GM11168 (cell line): ENCODE results near the gene ISM2.

Experiments
- in situ Hi-C: fragments of 300-500 bp; cut with MboI; formaldehyde crosslinking; loops from one replicate; pipeline ENCODE4 v1.12.0; 2022; ENCODE audit warnings: low sequenced_read_pairs; ENCODE audit not compliant: unreplicated experiment

Gene ISM2

DNA sequence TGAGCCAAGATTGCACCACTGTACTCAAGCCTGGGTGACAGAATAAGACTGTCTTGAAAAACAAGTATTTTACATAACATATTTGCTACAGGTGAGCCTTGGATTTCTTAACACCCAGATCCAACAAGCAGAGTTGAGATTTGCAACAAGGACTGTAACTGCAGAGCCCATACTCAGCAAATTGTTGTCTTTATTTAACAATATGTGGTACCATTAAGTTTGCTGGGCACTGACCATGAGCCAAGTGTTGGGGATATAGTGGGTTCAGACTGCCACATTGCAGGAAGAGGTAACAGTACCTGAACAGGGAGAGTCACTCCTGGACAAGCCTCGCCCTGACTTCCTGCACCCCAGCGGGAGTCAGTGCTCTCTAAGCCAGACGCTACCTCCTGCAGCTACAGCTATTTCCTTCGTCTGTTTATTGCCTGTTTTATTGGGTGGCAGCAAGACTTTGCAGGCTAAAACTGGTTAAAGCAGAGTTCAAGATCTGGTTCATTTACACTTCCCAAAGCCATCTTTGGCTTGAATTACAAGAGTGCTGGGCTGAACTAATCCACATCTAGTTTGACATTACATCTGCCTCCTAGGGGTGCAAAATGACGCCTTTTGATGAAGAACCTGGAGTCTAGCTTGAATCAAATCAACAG, 28.3 kb downstream of the ISM2 start:
- in situ Hi-C loops = no loop called here

DNA sequence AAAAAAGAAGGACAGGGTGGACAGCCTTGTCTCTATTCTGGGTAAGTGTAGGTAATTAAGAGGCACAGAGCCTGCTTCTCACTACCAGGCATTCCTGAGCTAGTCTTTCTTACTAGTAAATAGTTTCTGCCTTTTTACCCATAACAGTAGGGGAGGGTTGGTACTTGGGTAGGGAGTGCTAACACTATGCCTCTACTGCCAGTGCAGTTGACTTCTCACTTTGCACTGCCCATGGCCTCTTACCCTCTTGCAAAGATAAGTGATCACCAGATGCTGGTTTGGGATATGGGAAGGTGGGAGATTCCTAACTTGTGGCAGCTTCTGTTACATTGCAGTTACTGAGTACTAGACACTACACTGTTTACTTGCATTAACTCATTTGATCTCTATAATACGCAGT, 29.1 kb downstream of the ISM2 start:
- in situ Hi-C loops = no loop called here

DNA sequence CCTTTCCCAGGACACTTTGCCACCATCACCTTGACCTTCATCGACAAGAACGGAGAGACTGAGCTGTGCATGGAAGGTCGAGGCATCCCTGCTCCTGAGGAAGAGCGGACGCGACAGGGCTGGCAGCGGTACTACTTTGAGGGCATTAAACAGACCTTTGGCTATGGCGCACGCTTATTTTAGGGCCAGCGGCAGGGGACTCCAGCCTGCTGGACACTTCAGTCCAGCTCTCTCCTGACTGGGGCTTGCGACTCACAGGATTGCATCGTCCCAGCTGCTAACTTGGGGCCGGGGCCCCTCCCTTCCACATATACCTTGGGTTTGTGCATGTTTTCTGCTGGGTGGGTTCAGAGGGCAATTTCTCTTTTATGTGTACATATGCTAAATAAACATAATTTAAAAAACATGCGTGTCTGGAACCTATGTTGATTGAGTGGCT, 29.5 kb downstream of the ISM2 start:
- in situ Hi-C loops = no loop called here

DNA sequence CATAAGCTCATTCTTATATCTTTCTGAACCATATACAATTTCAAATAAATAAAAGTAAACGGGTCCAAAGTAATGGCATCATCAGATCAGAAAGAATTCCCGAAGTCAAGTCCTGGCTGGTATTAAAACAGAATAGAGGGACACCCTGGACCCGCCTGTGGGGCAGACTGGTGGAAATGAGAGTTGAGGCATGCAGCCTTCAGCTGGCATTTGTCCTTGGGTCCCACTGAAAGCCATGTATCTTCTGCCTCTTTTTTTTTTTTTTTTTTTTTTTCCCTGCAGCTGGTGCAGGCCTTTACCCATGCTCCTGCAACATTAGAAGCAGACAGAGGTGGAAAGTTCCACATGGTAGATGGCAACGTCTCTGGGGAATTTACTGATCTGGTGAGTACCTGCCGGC, 30.8 kb downstream of the ISM2 start:
- in situ Hi-C loops = no loop called here

DNA sequence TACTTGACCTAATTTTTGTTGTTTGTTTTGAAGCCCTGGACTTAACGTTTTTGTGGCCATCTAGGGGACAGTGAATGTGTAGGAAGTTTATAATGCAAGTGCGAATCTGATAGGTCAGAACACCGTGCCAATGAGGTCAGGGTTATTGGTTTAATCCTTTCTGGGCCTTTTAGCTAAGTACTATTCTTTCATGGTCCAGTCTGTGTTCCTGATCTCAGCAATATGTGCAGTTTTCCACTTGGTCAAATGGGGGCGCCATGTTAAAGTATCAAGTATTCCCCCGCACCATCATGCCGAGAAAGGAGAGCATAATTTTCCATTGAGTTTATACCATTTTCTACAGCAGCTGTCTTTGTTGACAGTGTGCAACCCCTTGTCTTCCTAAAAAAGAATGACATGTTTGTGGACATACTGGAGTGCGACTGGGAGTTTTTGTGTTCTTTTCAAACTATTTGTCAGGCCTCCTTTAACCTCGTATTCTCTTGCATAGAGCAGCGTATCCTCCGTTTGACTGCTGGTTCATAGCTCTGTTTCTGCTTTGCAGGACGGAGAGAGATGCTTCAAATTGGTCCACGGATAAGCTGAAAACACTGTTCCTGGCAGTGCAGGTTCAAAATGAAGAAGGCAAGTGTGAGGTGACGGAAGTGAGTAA, 39.4 kb downstream of the ISM2 start:
- in situ Hi-C loops = no loop called here

DNA sequence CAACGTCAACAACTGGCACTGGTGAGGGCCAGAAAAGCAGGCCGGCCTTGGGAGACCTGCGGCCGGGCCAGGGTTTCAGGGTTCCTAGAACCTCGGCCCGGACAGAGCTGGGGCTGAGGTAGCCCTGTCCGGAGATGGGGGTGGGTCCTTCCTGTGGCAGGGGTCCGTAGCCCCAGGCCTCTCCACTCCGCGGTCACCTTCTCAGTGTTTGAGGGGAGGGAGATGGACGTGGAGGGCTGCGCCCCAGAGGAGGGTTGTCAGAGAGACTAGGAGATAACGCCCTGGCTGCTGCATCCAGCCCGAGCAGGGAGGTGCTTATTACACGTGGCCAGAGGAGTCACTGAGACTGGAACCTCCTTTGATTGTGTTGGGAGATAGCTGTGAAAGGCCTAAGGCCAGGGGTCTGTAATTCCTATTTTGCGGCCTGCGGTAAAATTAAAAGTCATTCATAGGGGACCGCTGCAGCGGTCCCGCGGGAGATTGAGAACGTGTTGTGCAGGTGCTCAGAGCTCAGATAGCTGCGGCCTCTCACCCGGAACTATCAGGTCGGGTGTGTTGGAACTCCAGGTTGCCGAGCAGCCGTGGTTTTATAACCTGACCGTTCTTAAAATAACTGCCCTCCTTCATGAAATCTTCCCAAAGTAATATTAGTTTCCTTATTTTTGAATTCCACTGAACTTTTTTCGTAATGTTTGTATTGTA, 40.2 kb downstream of the ISM2 start:
- in situ Hi-C loops = no loop called here

DNA sequence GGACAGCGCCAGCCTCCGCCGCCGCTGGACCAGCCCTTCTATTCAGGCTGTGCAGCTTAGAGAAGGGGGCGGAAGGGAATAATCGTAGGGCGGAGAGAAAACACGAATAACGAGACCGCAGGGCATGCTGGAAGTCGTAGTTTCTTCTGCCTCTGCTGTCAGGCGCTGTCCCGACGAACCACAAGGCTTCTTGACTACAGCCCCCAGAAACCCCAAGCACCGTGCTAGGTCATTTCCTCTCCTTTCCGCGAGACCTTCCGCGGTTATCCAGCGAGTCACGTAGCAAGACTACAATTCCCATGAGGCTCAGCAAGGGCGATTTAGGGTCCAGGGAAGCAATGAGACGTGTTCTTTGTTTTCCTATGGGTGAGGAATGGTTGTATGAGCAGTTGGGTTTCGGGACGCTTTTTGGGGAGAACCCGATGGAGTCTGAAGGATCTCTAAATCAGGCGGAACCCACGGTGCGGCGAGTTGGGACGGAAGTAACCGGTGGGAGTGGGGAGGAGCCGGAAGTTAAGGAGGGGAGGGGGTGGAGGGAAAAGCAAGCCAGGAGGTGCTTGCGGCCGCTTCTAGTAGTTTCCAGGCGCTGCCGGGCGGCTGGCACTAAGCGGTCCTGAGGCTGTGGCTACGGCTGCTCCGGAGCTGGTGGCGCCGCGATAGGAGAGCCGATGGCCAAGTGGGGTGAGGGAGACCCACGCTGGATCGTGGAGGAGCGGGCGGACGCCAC, 40.9 kb downstream of the ISM2 start, which contains the start of the genes AHSA1 and VIPAS39:
Gene AHSA1 (plus strand): TSS at position 572 of the 727 bp plus-strand sequence. CDS start 97 bp downstream, at position 669.
Gene VIPAS39 (minus strand): TSS at position 80 of the 727 bp plus-strand sequence. CDS start 3,499 bp downstream, outside the sequence.
- in situ Hi-C loops = no loop called here

DNA sequence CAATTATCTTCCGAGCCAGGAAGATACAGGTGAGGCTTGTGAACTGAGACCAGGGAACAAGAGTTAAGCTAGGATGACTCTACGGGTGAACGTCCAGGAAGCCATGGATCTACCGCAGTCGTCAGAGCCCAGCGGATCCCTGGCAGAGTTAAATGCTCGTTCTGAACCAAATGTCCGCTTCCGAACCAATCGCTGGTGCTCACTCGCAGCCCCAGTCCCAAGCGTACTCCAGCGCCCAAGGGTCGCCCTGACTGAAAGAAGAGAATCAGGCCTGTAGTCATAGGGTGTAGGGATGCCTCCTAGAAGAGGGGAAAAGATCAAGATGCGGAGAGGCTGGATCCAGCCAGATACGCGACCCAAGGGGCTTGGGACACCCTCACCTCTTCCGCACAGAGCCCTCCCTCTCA, 41.5 kb downstream of the ISM2 start:
- in situ Hi-C loops = no loop called here

DNA sequence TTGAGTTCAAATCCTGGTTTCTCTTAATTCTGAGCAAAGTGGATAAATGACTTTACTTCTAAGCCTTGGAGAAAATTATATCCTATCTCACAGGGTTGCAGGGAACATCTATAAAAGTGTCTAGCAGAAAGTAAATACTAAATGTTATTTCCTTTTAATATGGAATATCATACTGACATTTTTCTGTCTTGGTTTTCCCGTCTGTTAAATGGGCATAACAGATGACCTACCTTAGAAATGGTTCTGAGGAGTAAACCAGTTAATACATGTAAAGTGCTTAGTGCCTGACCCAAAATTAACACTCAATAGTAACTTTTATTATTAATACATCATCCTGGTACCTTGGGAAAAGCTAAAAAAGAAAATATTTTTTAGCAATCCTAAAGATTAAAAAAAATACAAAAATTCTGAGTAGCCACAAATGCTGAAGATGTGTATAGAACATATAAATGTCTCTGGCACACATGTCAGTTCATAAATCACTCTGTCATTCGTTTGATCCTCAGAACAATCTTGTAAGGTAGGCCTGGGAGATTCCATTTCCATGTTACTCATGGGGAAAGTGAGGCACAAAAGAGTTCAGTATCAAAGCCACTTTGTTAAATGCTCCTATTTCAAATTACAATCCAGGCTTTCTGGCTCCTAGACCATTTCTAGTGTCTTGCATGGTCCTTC, 42.5 kb downstream of the ISM2 start:
- in situ Hi-C loops = no loop called here

DNA sequence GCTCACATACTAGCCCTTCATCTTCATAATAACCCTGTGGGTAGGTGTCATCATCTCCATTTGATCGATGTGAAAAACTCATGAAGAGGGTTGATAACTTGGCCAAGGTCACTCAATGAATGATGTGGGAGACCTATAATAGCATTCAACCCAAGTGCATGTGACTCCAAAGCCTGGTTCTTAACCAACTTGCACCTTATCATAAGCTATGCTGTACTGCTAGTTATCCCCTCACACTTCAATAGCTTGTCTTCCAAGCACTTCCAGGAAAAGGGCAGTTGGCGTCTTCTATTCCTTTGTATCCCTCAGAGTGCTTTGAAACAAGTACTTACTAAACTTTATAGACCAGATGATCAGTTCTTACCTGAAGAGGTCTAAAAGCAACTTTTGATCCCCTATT, 56.4 kb downstream of the ISM2 start:
- in situ Hi-C loops = no loop called here

DNA sequence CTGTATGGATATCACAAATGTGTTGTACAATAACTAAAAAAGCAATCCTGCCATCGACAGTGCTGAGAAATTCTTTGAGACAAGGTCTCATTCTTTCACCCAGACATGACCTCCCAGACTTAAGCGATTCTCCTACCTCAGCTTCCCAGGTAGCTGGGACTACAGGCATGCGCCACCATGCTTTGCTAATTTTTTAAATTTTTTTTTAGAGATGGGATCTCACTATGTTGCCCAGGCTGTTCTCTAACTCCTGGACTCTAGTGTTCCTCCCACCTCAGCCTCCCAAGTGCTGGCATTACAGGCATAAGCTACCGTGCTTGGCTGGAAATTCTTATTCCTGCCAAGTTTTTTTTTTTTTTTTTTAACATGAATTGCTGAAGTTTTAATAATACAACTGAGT, 58.8 kb downstream of the ISM2 start:
- in situ Hi-C loops = no loop called here

DNA sequence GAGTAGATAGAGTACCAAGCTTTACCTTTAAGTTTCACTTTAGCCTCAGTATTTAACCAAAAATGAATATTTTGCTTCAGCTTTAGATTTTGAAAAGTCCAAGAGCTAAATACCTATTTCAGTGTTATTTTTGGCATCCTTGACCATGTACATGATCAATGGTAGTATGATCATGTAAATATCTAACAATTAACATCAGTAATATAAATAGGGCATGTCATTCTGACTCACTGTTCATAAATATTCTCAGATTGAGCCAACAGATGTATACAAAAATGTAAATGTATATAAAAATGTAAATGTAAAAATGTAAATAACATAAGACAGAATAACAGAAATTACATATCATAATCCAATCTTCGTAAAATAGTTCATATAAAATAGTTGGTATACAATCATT, 60.0 kb downstream of the ISM2 start:
- in situ Hi-C loops = no loop called here

DNA sequence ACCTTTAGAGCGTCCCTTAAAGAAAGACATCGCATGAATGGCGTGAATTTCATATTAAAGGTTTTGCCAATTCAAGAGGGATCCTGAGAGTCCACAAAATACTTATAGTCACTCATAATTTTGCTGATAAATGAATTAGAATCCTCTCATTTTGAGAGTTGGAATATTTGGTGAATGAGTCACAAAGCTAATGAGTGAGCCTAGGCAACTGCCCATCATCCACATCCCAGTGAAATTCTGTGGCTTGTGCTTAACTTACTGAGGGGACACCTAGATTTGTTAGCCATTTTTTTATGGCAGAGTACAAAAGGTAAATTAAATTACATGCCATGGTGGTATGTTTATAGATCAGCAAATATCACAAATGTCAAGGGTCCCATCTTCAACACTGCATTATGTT, 62.6 kb downstream of the ISM2 start:
- in situ Hi-C loops = no loop called here

DNA sequence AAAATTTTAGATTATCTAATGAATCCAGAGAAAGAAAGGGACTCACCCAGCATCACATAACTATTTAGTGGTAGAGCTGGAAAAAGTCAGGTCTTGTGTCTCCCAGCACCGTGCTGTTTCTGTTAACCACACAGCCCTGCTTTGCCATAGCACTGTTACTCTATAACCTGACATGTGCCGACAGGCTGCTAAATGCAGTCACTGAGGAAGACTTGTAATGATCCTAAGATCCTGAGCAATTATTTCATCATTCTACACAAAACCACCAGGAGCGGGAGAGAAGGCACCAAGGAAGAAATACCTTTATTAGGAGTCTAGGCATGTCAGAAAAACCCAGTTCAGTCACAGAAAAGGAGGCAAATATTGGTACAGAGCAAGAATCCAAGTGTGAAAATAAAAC, 72.2 kb downstream of the ISM2 start:
- in situ Hi-C loops = no loop called here

DNA sequence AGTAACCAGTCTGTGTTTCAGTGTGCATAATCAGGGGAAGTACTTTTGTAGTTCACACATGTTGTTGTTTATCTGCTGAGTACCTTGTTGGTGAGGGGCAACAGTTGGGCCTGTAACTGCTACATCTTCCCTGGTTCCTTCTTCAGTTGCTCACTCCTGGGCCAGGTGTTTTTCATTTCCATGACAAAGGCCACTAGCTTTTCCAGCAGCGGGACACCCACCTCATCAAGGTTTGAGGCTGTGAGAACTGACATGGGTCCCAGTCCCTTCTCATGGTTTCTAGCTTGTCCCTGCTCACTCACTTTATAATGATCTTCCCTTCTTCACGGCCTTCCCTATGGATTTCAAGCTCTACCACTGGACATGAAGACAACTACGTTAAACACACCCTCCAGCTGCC, 73.8 kb downstream of the ISM2 start:
- in situ Hi-C loops = no loop called here
